H9 (cell line): ENCODE measurements around the gene PNPLA7. TPM values are rescaled to one million over a fixed set of nuclear protein-coding genes. Genes with fewer than 3 reads are reported as not detected.

Experiments
- DNase-seq: peaks from one replicate; pipeline ENCODE4 v3.0.0-alpha.2; 2017
- H2AFZ ChIP-seq: one replicate; pipeline ENCODE4 v1.6.1; 2013; ENCODE audit warnings: mild to moderate bottlenecking, low read length, control low read depth, moderate library complexity
- H2AK5ac ChIP-seq: 2 replicates; pipeline ENCODE4 v1.6.1; 2013; ENCODE audit warnings: low read length, control low read depth, mixed read lengths; ENCODE audit not compliant: insufficient read length
- H2BK120ac ChIP-seq: one replicate; pipeline ENCODE4 v1.6.1; 2013; ENCODE audit warnings: low read depth, mild to moderate bottlenecking, low read length, control low read depth, inconsistent platforms; ENCODE audit not compliant: poor library complexity, severe bottlenecking
- H2BK12ac ChIP-seq: 2 replicates; pipeline ENCODE4 v1.6.1; 2013; ENCODE audit warnings: low read length, control low read depth, mixed read lengths, low read depth; ENCODE audit not compliant: insufficient read length
- H2BK15ac ChIP-seq: 2 replicates; pipeline ENCODE4 v1.6.1; 2013; ENCODE audit warnings: low read depth, low read length, control low read depth
- H2BK20ac ChIP-seq: one replicate; pipeline ENCODE4 v1.6.1; 2013; ENCODE audit warnings: low read depth, mild to moderate bottlenecking, low read length, control low read depth, inconsistent platforms; ENCODE audit not compliant: poor library complexity, severe bottlenecking
- H2BK5ac ChIP-seq: 2 replicates; pipeline ENCODE4 v1.6.1; 2013; ENCODE audit warnings: low read length, control low read depth, mixed read lengths; ENCODE audit not compliant: insufficient read length
- H3K14ac ChIP-seq: 2 replicates; pipeline ENCODE4 v1.6.1; 2013; ENCODE audit warnings: low read length, control low read depth; ENCODE audit not compliant: insufficient read depth
- H3K18ac ChIP-seq: 2 replicates; pipeline ENCODE4 v1.6.1; 2013; ENCODE audit warnings: low read depth, mild to moderate bottlenecking, mixed read lengths, low read length, control low read depth; ENCODE audit not compliant: insufficient read length
- H3K23ac ChIP-seq: 2 replicates; pipeline ENCODE4 v1.6.1; 2013; ENCODE audit warnings: low read length, control low read depth, mixed read lengths, low read depth; ENCODE audit not compliant: insufficient read length
- H3K23me2 ChIP-seq: 2 replicates; pipeline ENCODE4 v1.6.1; 2013; ENCODE audit warnings: low read depth, mild to moderate bottlenecking, mixed read lengths, low read length, control low read depth; ENCODE audit not compliant: insufficient read length, poor library complexity, severe bottlenecking
- H3K27ac ChIP-seq: 2 replicates; pipeline ENCODE4 v1.5.1; 2013; ENCODE audit warnings: low read length, control low read depth, mixed read lengths, low read depth; ENCODE audit not compliant: insufficient read length
- H3K27me3 ChIP-seq: 2 replicates; pipeline ENCODE4 v1.6.1; 2013; ENCODE audit warnings: low read length, control low read depth, inconsistent platforms; ENCODE audit not compliant: insufficient read depth
- H3K4ac ChIP-seq: 2 replicates; pipeline ENCODE4 v1.6.1; 2013; ENCODE audit warnings: low read depth, mild to moderate bottlenecking, control low read depth, inconsistent platforms, low read length, moderate library complexity
- H3K4me1 ChIP-seq: 2 replicates; pipeline ENCODE4 v1.6.1; 2013; ENCODE audit warnings: low read length, control low read depth, inconsistent platforms; ENCODE audit not compliant: insufficient read depth
- H3K4me2 ChIP-seq: 2 replicates; pipeline ENCODE4 v1.6.1; 2013; ENCODE audit warnings: low read length, control low read depth, mixed read lengths; ENCODE audit not compliant: insufficient read length, insufficient read depth
- H3K56ac ChIP-seq: 2 replicates; pipeline ENCODE4 v1.6.1; 2013; ENCODE audit warnings: low read depth, mild to moderate bottlenecking, mixed read lengths, low read length, control low read depth; ENCODE audit not compliant: insufficient read length
- H3K79me1 ChIP-seq: 2 replicates; pipeline ENCODE4 v1.6.1; 2013; ENCODE audit warnings: low read depth, mild to moderate bottlenecking, moderate library complexity, low read length, control low read depth, inconsistent platforms; ENCODE audit not compliant: insufficient read depth, poor library complexity, severe bottlenecking
- H3K79me2 ChIP-seq: 2 replicates; pipeline ENCODE4 v1.6.1; 2013; ENCODE audit warnings: low read length, control low read depth, inconsistent platforms; ENCODE audit not compliant: insufficient read depth
- H3K9ac ChIP-seq: 2 replicates; pipeline ENCODE4 v1.6.1; 2013; ENCODE audit warnings: low read length, control low read depth, mixed read lengths; ENCODE audit not compliant: insufficient read length; ENCODE audit errors: extremely low read depth
- H3K9me3 ChIP-seq: one replicate; pipeline ENCODE4 v1.6.1; 2013; ENCODE audit warnings: low read depth, low read length, inconsistent platforms; ENCODE audit not compliant: control insufficient read depth
- H3T11ph ChIP-seq: one replicate; pipeline ENCODE4 v1.6.1; 2013; ENCODE audit warnings: mild to moderate bottlenecking, low read length, control low read depth, inconsistent platforms
- H4K20me1 ChIP-seq: one replicate; pipeline ENCODE4 v1.6.1; 2013; ENCODE audit not compliant: control insufficient read depth, insufficient read length, insufficient read depth
- H4K5ac ChIP-seq: 2 replicates; pipeline ENCODE4 v1.6.1; 2013; ENCODE audit warnings: low read depth, mild to moderate bottlenecking, mixed read lengths, low read length, control low read depth; ENCODE audit not compliant: insufficient read length
- H4K8ac ChIP-seq: replicated peaks from 2 replicates; pipeline ENCODE4 v1.6.1; 2013; ENCODE audit warnings: low read length, control low read depth, mixed read lengths, low read depth; ENCODE audit not compliant: insufficient read length
- H4K91ac ChIP-seq: 2 replicates; pipeline ENCODE4 v1.6.1; 2013; ENCODE audit warnings: low read depth, mild to moderate bottlenecking, moderate library complexity, mixed read lengths, low read length, control low read depth; ENCODE audit not compliant: insufficient read length
- H3K27ac Mint-ChIP-seq, 3 experiments: 2 replicates in 2 of 3; 3 replicates in 1 of 3; pipeline ENCODE4 v1.8.0; 2020 to 2021; ENCODE audit warnings: mixed read lengths in 3 of 3, mild to moderate bottlenecking in 1 of 3, moderate library complexity in 1 of 3
- H3K27me3 Mint-ChIP-seq: 2 replicates; pipeline ENCODE4 v1.8.0; 2021; ENCODE audit warnings: low read depth, mild to moderate bottlenecking, moderate library complexity, mixed read lengths
- H3K36me3 Mint-ChIP-seq, 3 experiments: 2 replicates in 2 of 3; 3 replicates in 1 of 3; pipeline ENCODE4 v1.8.0; 2020 to 2021; ENCODE audit warnings: low read depth in 3 of 3, mixed read lengths in 3 of 3; ENCODE audit not compliant: insufficient read depth in 1 of 3
- H3K4me1 Mint-ChIP-seq, 2 experiments: 2 replicates each; pipeline ENCODE4 v1.8.0; 2020; ENCODE audit warnings: mixed read lengths in 2 of 2
- H3K4me3 Mint-ChIP-seq, 2 experiments: 2 replicates in 1 of 2; 3 replicates in 1 of 2; pipeline ENCODE4 v1.8.0; 2020 to 2021; ENCODE audit warnings: mild to moderate bottlenecking in 2 of 2, mixed read lengths in 2 of 2, moderate library complexity in 1 of 2
- H3K9me3 Mint-ChIP-seq, 2 experiments: 2 replicates in 1 of 2; 3 replicates in 1 of 2; pipeline ENCODE4 v1.8.0; 2020; ENCODE audit warnings: mild to moderate bottlenecking in 2 of 2, mixed read lengths in 2 of 2, moderate library complexity in 1 of 2
- WGBS: extraction: QIAGEN DNeasy Blood & Tissue Kit; methylation state at CpG from one replicate; pipeline ENCODE4 v1.1.7; 2013; ENCODE audit warnings: missing lambda C conversion rate, low lambda C conversion rate, mixed read lengths; ENCODE audit not compliant: insufficient read length; ENCODE audit errors: extremely low coverage; 5-methylcytosine and 5-hydroxymethylcytosine counted together
- total RNA-seq: library from RNA; stranded (reverse); gene quantifications from 2 replicates; pipeline ENCODE4 v1.2.1, GENCODE V29; 2021
- TF ChIP-seq, protein P1 (sequence below): fragments of 200-600 bp; sonication (generic); conservative IDR thresholded peaks from 3 replicates; pipeline ENCODE4 v1.8.0; 2021; ENCODE audit warnings: antibody characterized with exemption, mild to moderate bottlenecking

PNPLA7 gene
- total RNA-seq, 1 experiment from 2014 or later, result 1.8 TPM

DNA sequence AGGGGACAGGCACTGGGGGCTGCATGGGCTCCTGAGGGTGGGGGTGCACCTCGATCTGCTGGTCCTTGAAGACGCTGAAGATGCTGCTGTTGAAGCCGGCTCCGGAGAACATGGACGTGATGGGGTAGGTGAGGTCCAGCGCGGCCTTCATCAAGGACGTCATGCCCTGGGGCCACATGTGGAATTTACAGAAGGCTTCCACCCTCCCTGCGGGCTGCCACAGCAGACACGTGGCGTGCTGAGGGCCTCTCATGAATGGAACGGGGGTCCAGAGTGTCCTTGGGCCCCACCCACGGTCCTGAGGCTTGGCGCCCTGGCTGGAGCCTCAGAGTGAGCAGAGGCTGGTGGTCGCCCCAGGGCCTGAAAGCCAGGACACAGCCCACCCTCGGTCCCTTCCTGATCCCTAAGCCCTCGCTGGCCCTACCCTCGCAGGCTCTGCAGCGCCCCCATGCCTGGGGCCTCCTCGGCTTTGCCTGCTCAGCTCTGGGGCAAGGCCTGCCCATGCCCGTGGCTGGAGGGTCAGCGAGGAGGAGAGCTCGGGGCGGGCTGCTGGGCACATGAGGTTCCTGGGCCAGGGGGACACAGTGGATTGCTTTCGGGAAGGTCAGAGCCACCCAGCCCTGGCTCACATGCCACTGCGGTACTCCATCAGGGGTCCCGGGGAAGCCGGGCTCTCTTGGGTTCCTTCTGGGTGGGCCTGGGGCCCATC is 85.8 kb downstream of the PNPLA7 start:
- Mint-ChIP-seq H3K27ac (no peak overlapping the region), H3K36me3 (no peaks in the 10 kb centered on the region)

More for the DNA sequence above, 85.8 kb downstream of the PNPLA7 start:
- Histone ChIP-seq H3K14ac (no peak overlapping the region), H3T11ph (no peak overlapping the region), H3K79me1 (no peaks in the 10 kb centered on the region), H3K79me2 (no peaks in the 10 kb centered on the region), H2BK20ac (no peak overlapping the region), H2BK15ac (no peak overlapping the region), H2BK12ac (no peak overlapping the region), H3K23me2 (peaks cover 5% of the 10 kb centered on the region), H3K23ac (no peak overlapping the region), H3K4ac (no peak overlapping the region), H3K4me2 (no peak overlapping the region), H4K5ac (no peak overlapping the region), H3K4me1 (no peaks in the 10 kb centered on the region), H3K9ac (no peak overlapping the region), H3K27me3 (no peaks in the 10 kb centered on the region; the same call in 1 of the 2 replicates), H3K27ac (no peak overlapping the region), H2BK120ac (no peak overlapping the region), H3K18ac (no peak overlapping the region), H2BK5ac (no peak overlapping the region), H3K56ac (no peak overlapping the region), H4K91ac (no peak overlapping the region), H4K8ac (no peak overlapping the region), H3K9me3 (no peaks in the 10 kb centered on the region), H2AFZ (no peak overlapping the region), H4K20me1 (no peaks in the 10 kb centered on the region), H2AK5ac (no peak overlapping the region)
- H3K27me3 Mint-ChIP-seq, result peaks cover 34% of the 10 kb centered on the region
- TF ChIP-seq, protein P1, sequence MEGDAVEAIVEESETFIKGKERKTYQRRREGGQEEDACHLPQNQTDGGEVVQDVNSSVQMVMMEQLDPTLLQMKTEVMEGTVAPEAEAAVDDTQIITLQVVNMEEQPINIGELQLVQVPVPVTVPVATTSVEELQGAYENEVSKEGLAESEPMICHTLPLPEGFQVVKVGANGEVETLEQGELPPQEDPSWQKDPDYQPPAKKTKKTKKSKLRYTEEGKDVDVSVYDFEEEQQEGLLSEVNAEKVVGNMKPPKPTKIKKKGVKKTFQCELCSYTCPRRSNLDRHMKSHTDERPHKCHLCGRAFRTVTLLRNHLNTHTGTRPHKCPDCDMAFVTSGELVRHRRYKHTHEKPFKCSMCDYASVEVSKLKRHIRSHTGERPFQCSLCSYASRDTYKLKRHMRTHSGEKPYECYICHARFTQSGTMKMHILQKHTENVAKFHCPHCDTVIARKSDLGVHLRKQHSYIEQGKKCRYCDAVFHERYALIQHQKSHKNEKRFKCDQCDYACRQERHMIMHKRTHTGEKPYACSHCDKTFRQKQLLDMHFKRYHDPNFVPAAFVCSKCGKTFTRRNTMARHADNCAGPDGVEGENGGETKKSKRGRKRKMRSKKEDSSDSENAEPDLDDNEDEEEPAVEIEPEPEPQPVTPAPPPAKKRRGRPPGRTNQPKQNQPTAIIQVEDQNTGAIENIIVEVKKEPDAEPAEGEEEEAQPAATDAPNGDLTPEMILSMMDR, result no peak
- DNase-seq, result no peak
- peaks cover 0 to 2% of the 10 kb centered on the region in 2 experiments; a peak in 1 of 4 replicates for H3K4me1 Mint-ChIP-seq
- H3K9me3 Mint-ChIP-seq, result no peaks in the 10 kb centered on the region
- no CpG with 5 or more reads among the region's 28 CpGs for WGBS
- H3K4me3 Mint-ChIP-seq, result no peak overlapping the region
